Putamen (tissue), 1 donor: ENCODE measurements around the gene MAN2A2.
"Not testable (repeated sequence)": the region's sequence is repeated elsewhere in the genome, so short reads cannot be mapped to it uniquely, and the experiment has no call there.

Source experiments
- DNase-seq: peaks from one replicate; pipeline ENCODE4 v3.0.0-alpha.2; 2016; ENCODE audit warnings: low spot score

Gene MAN2A2

DNA sequence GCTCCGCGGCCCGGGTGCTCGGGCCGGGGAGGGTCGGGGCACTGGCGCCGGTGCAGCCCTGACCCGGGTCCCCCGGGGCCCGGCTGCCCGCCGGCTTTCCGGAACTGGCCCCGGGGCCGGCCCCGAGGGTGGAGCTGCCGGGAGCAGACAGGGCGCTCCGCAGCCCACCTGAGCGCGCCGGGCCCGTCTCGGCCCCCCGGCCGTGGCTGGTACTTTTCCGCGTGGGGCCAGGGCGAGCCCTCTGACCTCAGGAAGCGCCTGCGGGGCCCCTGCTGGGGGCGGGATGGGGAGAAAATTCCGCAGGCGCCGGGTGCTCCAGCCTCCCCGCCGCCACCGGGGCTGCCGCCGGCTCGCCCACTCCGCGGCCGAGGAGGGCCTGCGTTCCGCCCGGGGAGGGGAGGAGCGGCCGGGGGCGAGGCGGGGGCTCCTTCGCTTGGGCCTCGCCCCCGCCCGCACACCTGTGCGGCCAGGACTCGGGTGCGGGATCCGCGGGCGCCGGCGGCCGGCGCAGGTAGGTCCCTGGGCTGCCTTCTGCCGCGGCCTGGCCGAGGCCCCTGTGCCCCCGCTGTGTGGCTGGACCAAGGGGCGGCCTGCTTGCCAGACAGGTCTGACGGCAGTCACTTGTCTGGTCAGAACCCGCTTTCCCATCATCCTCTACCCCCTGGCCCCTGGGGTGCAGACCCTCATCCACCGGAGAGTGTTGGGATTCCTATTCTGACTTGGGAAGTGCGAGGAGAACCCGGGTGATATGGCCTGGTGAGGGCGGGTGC is 31.2 kb upstream of the MAN2A2 start:
- no peak for DNase-seq

GRCh38 chr15:90872486-90873184 is 30.5 kb upstream of the MAN2A2 start:
- no peak for DNase-seq

DNA sequence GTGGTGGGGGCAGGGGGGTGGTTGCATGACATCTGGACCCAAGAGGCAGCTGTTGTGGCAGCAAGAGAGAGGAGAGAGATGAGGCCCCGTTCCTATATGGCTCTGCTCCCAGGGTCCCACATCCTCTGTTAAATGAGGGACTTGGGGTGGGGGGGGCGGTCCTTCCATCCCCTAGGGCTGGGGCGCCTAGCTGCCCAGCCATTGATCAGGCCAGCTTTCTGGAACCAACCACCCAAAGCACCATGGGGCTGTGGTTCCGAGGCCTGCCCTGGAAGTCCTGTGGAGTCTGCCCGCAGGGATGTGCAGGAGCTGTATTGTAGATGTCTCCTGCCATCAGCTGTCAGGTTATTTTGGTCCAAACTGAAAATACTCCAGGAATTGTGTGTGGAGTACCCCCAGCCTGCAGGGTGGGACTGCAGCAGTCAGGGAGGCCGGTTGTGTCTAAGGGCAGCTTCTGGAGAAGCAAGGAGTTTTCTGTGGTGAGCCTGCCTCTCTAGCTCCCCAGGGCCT is 29.6 kb upstream of the MAN2A2 start:
- no peak for DNase-seq

GRCh38 chr15:90873998-90874605 is 29.0 kb upstream of the MAN2A2 start:
- DNase-seq, result no peak

GRCh38 chr15:90874986-90875385 is 28.1 kb upstream of the MAN2A2 start:
- DNase-seq, result not testable (repeated sequence)

- DNase-seq, result no peak
Measured at GRCh38 chr15:90875549-90875981, 27.5 kb upstream of the MAN2A2 start.

DNA sequence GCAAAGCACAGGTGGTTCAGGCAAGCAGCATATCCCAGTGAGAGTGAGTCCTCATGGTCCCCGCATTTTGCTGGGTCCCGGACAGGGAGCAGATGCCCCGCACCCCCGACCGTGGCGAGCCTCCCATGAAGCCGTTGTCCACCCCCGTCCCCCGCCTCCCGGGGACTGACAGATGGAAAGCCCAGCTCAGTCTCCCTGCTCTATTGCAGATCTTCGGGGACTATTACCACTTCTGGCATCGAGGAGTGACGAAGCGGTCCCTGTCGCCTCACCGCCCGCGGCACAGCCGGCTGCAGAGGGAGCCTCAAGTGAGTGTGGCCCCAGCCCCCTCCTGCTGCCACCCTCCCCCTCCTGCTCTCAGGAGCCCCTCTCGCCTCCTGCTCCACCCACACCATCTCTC is 27.1 kb upstream of the MAN2A2 start:
- no peak for DNase-seq

DNA sequence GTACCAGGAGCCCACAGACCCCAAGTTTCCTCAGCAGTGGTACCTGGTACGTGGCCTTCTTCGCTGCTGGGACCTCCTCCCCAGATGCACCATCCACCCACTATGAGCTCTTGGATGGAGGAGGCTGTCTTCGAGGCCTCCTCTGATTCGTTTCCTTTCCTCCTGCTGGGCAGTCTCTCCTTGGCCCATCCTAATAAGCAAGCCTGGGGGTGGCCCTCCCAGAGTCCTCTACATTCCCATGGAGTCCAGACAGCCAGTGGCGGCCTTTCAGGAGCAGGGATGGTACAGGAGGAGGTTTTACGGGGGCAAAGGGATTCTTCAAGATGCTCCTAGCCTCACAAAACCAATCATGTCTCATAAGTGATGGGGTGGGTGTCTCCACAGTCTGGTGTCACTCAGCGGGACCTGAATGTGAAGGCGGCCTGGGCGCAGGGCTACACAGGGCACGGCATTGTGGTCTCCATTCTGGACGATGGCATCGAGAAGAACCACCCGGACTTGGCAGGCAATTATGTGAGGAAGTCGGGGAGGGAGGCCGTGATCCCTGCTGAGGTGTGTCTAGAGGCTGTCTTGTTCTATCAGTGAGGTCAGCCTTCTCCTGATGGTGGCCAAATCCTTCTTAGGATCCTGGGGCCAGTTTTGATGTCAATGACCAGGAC is 26.5 kb upstream of the MAN2A2 start:
- DNase-seq, result no peak

GRCh38 chr15:90877315-90877714 is 25.8 kb upstream of the MAN2A2 start:
- DNase-seq, result no peak

DNA sequence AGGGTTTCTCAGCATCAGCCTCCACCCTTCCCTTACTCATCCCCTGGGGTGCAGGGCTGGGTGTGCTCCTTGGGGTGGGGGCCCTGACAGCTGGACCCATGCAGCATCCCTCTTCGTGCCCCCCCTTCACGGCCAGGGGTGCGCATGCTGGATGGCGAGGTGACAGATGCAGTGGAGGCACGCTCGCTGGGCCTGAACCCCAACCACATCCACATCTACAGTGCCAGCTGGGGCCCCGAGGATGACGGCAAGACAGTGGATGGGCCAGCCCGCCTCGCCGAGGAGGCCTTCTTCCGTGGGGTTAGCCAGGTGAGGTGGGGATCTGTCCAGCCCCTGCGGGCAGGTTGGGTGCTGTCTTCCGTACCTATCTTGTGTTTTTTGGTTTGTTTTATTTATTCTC is 25.1 kb upstream of the MAN2A2 start:
- DNase-seq, result no peak

- DNase-seq, result no peak
Measured at GRCh38 chr15:90878660-90879059, 24.4 kb upstream of the MAN2A2 start.

- DNase-seq, result no peak
Measured at GRCh38 chr15:90879730-90880366, 23.3 kb upstream of the MAN2A2 start.

DNA sequence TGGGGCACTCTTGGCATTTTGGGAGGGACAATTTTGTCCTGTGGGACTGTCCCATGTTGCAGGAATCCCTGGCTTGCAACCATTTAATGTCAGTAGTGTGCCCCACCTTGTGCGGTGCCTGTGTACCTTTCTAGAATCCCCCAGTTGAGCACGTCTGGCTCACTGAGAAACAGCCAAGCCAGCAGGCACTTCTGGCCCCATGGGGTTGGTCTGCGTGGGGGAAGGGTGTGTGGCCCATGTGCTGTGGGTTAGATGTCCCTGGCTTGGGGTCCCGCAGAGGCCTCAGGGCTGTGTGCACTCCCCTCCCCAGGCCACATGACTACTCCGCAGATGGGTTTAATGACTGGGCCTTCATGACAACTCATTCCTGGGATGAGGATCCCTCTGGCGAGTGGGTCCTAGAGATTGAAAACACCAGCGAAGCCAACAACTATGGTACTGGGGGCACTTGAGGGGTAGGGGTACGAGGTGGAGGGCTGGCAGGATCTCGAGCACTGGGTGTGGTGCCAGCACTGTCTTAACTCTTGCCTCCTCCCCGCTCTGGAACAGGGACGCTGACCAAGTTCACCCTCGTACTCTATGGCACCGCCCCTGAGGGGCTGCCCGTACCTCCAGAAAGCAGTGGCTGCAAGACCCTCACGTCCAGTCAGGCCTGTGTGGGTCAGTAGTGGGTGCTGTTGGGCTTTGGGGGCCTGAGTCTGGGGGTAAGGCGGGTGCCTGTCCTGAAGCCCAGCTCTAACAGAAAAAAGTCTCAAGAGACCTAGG is 22.5 kb upstream of the MAN2A2 start:
- DNase-seq, result no peak

DNA sequence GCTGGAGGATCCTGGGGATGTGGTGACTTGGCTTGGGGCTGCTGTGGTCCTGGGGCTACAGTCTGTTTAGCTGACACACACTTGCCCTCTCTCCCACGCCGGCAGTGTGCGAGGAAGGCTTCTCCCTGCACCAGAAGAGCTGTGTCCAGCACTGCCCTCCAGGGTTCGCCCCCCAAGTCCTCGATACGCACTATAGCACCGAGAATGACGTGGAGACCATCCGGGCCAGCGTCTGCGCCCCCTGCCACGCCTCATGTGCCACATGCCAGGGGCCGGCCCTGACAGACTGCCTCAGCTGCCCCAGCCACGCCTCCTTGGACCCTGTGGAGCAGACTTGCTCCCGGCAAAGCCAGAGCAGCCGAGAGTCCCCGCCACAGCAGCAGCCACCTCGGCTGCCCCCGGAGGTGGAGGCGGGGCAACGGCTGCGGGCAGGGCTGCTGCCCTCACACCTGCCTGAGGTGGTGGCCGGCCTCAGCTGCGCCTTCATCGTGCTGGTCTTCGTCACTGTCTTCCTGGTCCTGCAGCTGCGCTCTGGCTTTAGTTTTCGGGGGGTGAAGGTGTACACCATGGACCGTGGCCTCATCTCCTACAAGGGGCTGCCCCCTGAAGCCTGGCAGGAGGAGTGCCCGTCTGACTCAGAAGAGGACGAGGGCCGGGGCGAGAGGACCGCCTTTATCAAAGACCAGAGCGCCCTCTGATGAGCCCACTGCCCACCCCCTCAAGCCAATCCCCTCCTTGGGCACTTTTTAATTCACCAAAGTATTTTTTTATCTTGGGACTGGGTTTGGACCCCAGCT is 21.7 kb upstream of the MAN2A2 start:
- no peak for DNase-seq

GRCh38 chr15:90881978-90882721 is 21.0 kb upstream of the MAN2A2 start:
- no peak for DNase-seq

GRCh38 chr15:90882781-90883525 is 20.1 kb upstream of the MAN2A2 start:
- DNase-seq, result no peak

DNA sequence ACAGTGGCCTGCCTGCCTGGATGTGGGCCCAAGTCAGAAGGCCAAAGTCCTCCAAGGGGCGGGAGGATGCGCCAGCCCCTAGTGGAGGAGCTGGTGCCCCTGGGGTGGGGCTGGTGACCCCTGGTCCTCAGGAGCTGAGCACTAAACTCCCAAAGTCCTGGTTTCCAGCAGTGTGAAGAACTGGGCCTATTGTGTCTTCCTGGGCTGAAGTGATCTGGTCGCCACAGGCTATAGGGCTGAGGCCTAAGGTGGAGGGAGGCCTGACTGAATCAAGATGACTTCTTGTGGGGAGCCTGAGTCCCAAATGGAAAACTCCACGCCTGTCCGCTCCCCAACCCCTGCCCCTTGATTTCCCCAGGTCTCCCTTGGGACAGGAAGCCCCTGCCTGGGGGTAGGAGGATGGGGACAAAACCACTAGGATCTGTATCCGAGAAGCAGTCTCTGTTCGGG is 19.6 kb upstream of the MAN2A2 start:
- DNase-seq, result no peak

- DNase-seq, result no peak
Measured at GRCh38 chr15:90883976-90884718, 19.0 kb upstream of the MAN2A2 start, which contains the start of gene FES. Gene FES, plus strand, starts transcription at chr15:90884504. Its CDS starts 542 bp downstream, at chr15:90885046.
